Adipose tissue (tissue), 3 donors: Measurements from ENCODE around the gene SLC16A7. TPM values are rescaled to one million over a fixed set of nuclear protein-coding genes. Genes with fewer than 3 reads are reported as not detected.

Experiments
- H3K27ac ChIP-seq: one replicate; pipeline ENCODE4 v1.5.1; 2013; ENCODE audit warnings: low read depth, low read length
- WGBS, 3 donors: extraction: QIAGEN DNeasy Blood & Tissue Kit; methylation state at CpG; one replicate each; pipeline ENCODE4 v1.1.7; 2013; 5-methylcytosine and 5-hydroxymethylcytosine counted together
- polyA plus RNA-seq, 3 donors: library from polyadenylated mRNA; stranded (reverse); fragments of 200-250 nt; gene quantifications; one replicate each; pipeline ENCODE4 v1.2.3, GENCODE V29; 2013
- donor health status: healthy with polysubstance abuse.
- donor health status: Bipolar disorder and iron deficiency.
- donor health status: healthy.

SLC16A7 gene
- polyA plus RNA-seq, 3 donors: 3.3 to 24.0 (median 6.1) TPM

GRCh38 chr12:59615392-59616165 is 19.8 kb downstream of the SLC16A7 start:
- no peak overlapping the region for H3K27ac ChIP-seq

DNA sequence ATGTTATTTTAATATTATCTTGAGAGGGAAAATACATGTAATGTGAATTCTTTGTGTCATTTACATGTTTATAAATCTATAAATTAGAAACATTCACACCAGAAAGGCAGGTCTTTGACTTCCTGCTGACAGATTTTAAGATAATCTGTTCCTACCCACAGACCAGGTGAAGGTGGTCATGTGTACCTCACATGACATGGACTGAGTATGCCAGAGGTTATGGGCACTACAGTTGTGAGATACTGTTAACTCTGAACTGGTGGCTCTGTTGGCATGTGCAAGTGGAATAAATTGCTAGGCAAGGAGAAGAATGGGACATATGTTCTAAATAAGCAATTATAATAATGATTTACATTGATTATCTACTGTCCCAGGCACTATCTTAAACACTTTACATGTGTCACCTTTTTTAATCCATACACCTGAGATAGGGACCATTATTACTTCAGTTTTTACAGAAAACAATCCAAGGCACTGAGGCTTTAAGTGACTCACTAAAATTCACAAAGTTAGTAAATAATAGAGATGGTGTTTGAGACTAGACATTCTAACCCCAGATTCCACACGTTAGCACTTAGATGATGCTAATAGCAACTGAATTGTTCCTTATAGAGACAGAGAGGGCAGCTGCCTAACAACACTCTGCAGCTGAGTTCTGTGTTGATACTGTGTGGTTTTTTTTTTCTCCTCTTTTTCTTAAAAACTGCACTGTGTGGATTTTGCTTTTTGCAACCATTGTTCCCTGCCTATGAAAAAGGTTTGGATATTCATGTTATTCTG is 23.8 kb downstream of the SLC16A7 start:
- H3K27ac ChIP-seq: no peak overlapping the region
- WGBS, 3 donors: 43 to 53% (median 45%) methylated on average over 1 of the region's 1 CpG

- WGBS, 3 donors: 46 to 61% (median 60%) methylated on average over 3 of the region's 3 CpGs
- no peak overlapping the region for H3K27ac ChIP-seq
Measured at GRCh38 chr12:59620326-59620725, 24.5 kb downstream of the SLC16A7 start.

DNA sequence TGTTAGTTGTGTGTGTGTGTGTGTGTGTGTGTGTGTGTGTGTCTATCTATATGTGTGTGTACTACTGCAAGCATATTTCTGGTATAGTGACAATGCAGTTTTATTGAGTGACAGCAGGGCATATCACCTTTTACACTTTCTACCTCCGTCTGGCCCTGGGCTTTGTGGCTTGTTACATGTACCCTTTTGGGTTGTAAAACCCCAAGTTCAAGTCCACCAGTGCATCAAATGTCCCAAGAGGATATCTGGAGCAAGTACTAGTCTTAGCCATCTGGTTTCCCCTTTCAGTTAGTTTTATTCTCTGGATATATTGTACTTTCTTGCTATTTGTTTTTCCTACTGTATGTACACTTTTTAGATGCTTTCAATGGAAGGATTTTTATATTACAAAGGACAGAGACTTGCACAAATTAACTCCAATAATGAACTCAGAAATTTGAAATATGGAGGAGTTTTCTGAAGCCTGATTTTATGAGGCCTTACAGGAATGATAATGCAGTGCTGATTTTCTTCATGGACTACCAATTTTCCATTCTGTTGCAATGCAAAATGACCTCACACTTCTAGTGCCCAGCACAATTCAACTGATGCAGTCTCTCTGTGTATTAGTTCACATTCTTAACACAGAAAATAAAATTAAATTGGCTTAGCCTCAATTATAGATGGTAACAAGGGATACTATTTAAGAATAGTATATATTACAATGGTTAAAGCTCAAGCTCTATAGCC is 29.1 kb downstream of the SLC16A7 start:
- H3K27ac ChIP-seq: no peak overlapping the region
- 68 to 86% (median 81%) methylated on average over 1 of the region's 1 CpG for WGBS, 3 donors

- H3K27ac ChIP-seq: no peak overlapping the region
- WGBS, 3 donors: 68 to 73% (median 73%) methylated on average over 1 of the region's 1 CpG
Measured at GRCh38 chr12:59626382-59626781, 30.6 kb downstream of the SLC16A7 start.

- no peak overlapping the region for H3K27ac ChIP-seq
Measured at GRCh38 chr12:59627582-59627981, 31.8 kb downstream of the SLC16A7 start.

DNA sequence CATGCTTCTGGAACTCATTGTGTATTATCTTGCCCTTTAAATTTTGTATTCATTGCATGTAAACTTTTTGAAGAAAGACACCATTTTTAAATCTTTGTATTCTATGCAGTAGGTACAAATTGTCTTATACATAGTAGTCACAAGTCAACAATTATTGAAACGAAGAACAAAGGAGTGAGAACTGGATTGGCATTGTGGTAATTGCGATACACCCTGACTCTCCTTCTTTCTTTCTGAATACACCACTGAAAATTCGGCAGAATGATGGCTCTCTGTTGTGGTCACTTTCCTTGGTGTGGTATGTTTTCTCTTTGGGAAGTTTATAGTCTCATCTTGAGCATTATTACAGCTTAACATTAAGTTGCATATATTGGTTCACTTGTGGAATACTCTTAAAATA is 34.1 kb downstream of the SLC16A7 start:
- 91 to 94% (median 93%) methylated on average over 3 of the region's 3 CpGs for whole genome bisulfite sequencing, 3 donors
- no peak overlapping the region for H3K27ac ChIP-seq

- 35 to 55% (median 36%) methylated on average over 1 of the region's 1 CpG for WGBS, 3 donors
- no peak overlapping the region for H3K27ac ChIP-seq
Measured at GRCh38 chr12:59632408-59632807, 36.6 kb downstream of the SLC16A7 start.

GRCh38 chr12:59634254-59634653 is 38.4 kb downstream of the SLC16A7 start:
- no peak overlapping the region for H3K27ac ChIP-seq
- WGBS, 3 donors: 85 to 97% (median 87%) methylated on average over 1 of the region's 1 CpG

- WGBS, 3 donors: 77 to 83% (median 80%) methylated on average over 5 of the region's 5 CpGs
- no peak overlapping the region for H3K27ac ChIP-seq
Measured at GRCh38 chr12:59636945-59637691, 41.3 kb downstream of the SLC16A7 start.

DNA sequence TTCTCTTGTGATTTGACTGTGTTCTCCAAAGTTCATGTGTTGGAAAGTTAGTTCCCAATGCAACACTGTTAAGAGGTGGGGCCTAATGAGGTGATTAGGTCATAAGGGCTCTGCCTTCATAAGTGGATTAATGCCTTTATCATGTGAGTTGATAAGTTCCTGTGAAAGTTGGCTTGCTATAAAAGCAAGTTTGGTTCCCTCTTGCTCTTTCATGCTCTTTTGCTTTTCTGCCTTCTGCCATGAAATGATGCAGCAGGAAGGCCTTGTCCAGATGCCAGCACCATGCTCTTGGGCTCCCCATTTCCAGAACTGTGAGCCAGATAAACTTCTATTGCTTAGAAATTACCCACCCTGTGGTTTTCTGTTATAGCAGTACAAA is 41.9 kb downstream of the SLC16A7 start:
- no peak overlapping the region for H3K27ac ChIP-seq

- WGBS, 3 donors: 71 to 76% (median 74%) methylated on average over 3 of the region's 3 CpGs
- no peak overlapping the region for H3K27ac ChIP-seq
Measured at GRCh38 chr12:59643550-59643949, 47.7 kb downstream of the SLC16A7 start.

- no peak overlapping the region for H3K27ac ChIP-seq
- whole genome bisulfite sequencing, 3 donors: 90 to 96% (median 92%) methylated on average over 1 of the region's 1 CpG
Measured at GRCh38 chr12:59645242-59645641, 49.4 kb downstream of the SLC16A7 start.

DNA sequence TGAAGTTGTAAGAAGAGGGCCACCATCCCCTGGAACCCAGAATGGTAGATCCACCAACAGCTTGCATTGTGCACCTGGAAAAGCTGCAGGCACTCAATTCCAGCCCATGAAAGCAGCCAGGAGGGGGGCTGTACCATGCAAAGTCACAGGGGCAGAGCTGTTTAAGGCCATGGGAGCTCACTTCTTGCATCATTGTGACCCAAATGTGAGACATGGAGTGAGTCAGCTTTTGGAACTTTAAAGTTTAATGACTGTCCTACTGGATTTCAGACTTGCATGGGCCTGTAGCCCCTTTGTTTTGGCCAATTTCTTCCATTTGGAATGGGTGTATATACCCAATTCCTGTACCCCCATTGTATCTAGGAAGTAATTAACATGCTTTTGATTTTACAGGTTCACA is 50.8 kb downstream of the SLC16A7 start:
- H3K27ac ChIP-seq: no peak overlapping the region

DNA sequence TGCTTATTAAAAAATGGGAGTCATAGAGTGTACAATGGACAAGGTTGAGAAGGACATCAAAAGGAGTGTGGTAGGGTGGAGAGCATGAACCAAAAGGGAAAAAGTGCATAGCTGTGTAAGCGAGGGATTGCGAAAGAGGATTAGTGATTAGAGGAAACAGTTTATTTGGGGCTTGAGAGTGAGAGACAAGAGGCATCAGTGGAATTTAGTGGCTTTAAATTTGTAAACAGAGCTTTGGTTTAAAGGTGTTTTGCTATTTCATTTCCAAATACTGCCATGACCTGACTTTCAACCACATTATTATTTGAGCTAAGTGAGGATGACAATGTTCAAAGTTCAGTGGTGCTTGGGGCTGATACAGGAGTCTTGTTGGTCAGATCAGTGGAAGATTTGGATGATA is 53.4 kb downstream of the SLC16A7 start:
- WGBS, 3 donors: 72 to 88% (median 84%) methylated on average over 2 of the region's 2 CpGs
- no peak overlapping the region for H3K27ac ChIP-seq

DNA sequence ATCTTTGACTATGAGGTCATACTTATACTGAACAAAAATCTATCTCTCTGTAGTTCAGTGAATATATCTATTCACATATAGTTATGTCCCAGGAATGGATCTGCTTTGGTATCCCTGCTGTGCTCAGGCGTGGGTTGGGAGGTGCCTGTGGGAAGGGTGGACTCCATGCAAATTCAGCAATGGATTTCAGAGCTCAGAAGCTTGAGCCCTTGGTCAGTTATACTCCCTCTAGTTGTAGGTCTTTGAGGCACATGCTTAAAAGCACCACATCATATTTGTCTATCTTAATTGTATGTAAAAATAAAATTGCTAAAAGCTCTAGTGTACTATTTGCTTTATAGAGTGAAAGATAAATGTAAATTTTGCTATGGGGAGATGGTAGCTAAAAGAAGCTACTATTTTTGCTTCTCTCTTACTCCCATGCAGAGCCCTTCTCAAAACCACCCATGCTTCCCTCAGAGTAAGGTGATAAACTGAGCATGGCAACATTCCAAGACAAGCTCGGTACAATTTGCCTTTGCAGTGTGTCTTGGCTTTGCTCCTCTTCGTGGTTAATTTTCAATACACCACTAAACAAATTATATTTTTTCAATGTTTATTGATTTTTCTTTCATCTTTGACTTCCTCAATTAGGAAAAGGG is 54.9 kb downstream of the SLC16A7 start:
- no peak overlapping the region for H3K27ac ChIP-seq
- WGBS, 3 donors: 32 to 56% (median 50%) methylated on average over 3 of the region's 3 CpGs

DNA sequence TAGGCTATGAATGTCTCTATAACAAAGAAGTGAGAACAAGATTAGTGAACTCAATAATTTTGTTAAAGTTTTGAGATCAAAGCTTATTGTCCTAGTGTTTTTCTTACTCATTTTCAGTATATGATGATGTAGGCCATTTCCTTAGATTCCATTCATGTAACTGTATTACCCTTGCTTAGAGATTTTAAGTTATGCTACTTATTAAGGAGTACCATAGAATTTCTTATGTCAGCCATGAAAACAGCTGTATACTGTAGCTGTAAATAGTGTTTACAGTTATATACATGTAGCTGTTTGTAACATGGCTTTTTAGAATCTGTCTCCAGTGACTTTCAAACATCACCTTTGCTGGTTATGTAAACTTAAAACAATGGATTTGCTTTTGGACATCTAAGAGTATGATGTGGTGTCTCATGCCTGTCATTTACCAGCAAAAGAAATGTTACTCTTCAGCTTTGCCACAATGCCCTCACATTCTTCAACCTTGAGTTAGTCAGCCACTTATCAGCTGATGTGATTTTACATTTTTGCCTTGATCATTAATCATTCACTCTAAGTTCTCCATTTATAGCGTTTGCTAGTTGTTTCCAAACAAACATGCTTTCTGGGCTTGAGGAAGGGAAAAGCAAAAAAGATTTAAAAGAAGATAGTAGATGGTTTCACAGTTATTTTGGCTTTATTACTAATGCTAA is 55.5 kb downstream of the SLC16A7 start:
- WGBS, 3 donors: 14 to 36% (median 30%) methylated on average over 1 of the region's 1 CpG
- no peak overlapping the region for H3K27ac ChIP-seq

GRCh38 chr12:59652130-59652529 is 56.3 kb downstream of the SLC16A7 start:
- H3K27ac ChIP-seq: no peak overlapping the region
- WGBS, 3 donors: 55 to 85% (median 80%) methylated on average over 1 of the region's 1 CpG
